ENCODE results near the gene ZNFX1. TPM values are rescaled to one million over a fixed set of nuclear protein-coding genes. Genes with fewer than 3 reads are reported as not detected.
"Not testable (repeated sequence)": the region's sequence is repeated elsewhere in the genome, so short reads cannot be mapped to it uniquely, and the experiment has no call there.

Gene ZNFX1
- total and polyA plus RNA-seq, 2 donors from 2014 or later: 8.0 to 44.0 TPM

DNA sequence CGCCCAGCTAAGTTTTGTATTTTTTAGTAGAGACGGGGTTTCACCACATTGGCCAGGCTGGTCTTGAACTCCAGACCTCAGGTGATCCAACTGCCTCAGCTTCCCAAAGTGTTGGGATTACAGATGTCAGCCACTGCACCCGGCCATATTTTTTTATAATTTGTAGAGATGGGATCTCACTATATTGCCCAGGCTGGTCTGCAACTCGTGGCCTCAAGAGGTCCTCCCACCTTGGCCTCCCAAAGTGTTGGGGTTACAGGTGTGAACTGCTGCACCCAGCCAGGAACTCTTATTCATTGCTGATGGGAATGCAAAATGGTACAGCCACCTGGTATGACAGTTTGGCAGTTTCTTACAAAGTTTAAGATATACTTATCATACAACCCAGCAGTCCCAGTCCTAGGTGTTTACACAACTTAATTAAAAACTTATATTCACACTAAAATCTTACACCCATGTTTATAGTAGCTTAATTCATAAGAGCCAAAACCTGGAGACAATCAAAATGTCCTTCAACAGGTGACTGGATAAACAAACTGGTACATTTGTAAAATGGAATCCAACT, 78.0 kb downstream of the ZNFX1 start:
- intact Hi-C loops (cut with DNase I): no loop called here
- no peaks in the 10 kb centered on the region for H3K9me3 ChIP-seq (ENCODE audit: control insufficient read depth in 2 of 3, insufficient read depth in 1 of 3, low read length in 3 of 3)
- FAIRE-seq (no peak), DNase-seq (no peak)
- H3K27ac ChIP-seq (ENCODE audit: low read depth in 2 of 2, low read length in 2 of 2): no peak overlapping the region
- TF ChIP-seq, protein P1, sequence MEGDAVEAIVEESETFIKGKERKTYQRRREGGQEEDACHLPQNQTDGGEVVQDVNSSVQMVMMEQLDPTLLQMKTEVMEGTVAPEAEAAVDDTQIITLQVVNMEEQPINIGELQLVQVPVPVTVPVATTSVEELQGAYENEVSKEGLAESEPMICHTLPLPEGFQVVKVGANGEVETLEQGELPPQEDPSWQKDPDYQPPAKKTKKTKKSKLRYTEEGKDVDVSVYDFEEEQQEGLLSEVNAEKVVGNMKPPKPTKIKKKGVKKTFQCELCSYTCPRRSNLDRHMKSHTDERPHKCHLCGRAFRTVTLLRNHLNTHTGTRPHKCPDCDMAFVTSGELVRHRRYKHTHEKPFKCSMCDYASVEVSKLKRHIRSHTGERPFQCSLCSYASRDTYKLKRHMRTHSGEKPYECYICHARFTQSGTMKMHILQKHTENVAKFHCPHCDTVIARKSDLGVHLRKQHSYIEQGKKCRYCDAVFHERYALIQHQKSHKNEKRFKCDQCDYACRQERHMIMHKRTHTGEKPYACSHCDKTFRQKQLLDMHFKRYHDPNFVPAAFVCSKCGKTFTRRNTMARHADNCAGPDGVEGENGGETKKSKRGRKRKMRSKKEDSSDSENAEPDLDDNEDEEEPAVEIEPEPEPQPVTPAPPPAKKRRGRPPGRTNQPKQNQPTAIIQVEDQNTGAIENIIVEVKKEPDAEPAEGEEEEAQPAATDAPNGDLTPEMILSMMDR (IDR thresholded peaks at IDR 0.05; ENCODE audit: borderline replicate concordance, extremely low read depth, insufficient read depth): no peak
- no peaks in the 10 kb centered on the region for H3K36me3 ChIP-seq (ENCODE audit: control insufficient read depth in 2 of 3, insufficient read depth in 3 of 3, low read length in 3 of 3)
- no peaks in the 10 kb centered on the region for H3K27me3 ChIP-seq (ENCODE audit: control insufficient read depth, insufficient read depth, low read length)
- H3K4me3 ChIP-seq (ENCODE audit: low read length in 3 of 3): no peak overlapping the region
- H3K9ac ChIP-seq (ENCODE audit: low read length in 3 of 3): no peak overlapping the region
- no peaks in the 10 kb centered on the region for H3K4me1 ChIP-seq (ENCODE audit: control insufficient read depth in 2 of 3, insufficient read depth in 2 of 3, low read depth in 1 of 3, low read length in 3 of 3)

DNA sequence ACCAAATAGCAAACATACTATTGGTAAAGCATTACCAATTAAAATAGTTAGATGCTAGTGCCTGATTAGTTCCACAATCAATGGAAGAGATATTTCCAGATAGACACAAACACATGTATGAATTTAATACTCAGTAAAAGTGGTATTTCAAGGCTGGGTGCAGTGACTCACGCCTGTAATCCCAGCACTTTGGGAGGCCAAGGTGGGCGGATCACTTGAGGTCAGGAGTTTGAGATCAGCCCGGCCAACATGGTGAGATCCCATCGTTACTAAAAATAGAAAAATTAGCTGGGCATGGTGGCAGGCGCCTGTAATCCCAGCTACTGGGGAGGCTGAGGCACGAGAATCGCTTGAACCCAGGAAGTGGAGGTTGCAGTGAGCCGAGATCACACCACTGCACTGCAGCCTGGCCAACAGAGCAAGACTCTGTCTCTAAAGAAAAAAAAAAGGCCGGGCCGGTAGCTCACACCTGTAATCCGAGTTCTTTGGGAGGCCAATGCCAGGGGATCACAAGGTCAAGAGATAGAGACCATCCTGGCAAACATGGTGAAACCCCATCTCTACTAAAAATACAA, 84.8 kb downstream of the ZNFX1 start:
- H3K27ac ChIP-seq (ENCODE audit: low read depth in 2 of 2, low read length in 2 of 2); H3K27me3 ChIP-seq (ENCODE audit: control insufficient read depth, insufficient read depth, low read length); H3K4me1 ChIP-seq (ENCODE audit: control insufficient read depth in 2 of 3, insufficient read depth in 2 of 3, low read depth in 1 of 3, low read length in 3 of 3); FAIRE-seq; DNase-seq; H3K9ac ChIP-seq (ENCODE audit: low read length in 3 of 3); intact Hi-C loops (cut with DNase I); H3K4me3 ChIP-seq (ENCODE audit: low read length in 3 of 3); H3K36me3 ChIP-seq (ENCODE audit: control insufficient read depth in 2 of 3, insufficient read depth in 3 of 3, low read length in 3 of 3); H3K9me3 ChIP-seq (ENCODE audit: control insufficient read depth in 2 of 3, insufficient read depth in 1 of 3, low read length in 3 of 3): not testable (repeated sequence)

Other genes starting within 250 kb of the ZNFX1 start
- gene CSE1L, start 231.7 kb downstream of the ZNFX1 start, total RNA-seq: 39.6 TPM
- 32.4 TPM for gene CSE1L, start 231.7 kb downstream of the ZNFX1 start, polyA plus RNA-seq (ENCODE audit: insufficient read depth, low read depth, low replicate concordance)
- gene STAU1, start 89.7 kb downstream of the ZNFX1 start, total RNA-seq: 85.4 TPM
- gene STAU1, start 89.7 kb downstream of the ZNFX1 start, polyA plus RNA-seq (ENCODE audit: insufficient read depth, low read depth, low replicate concordance): 53.3 TPM
- 30.6 TPM for gene DDX27, start 58.6 kb downstream of the ZNFX1 start, total RNA-seq
- 22.8 TPM for gene DDX27, start 58.6 kb downstream of the ZNFX1 start, polyA plus RNA-seq (ENCODE audit: insufficient read depth, low read depth, low replicate concordance)
- 1.2 TPM for gene KCNB1, start 204.6 kb upstream of the ZNFX1 start, total RNA-seq
- 0.26 TPM for gene KCNB1, start 204.6 kb upstream of the ZNFX1 start, polyA plus RNA-seq (ENCODE audit: insufficient read depth, low read depth, low replicate concordance)